HepG2 (cell line): ENCODE results near the gene ACSM2B. TPM values are rescaled to one million over a fixed set of nuclear protein-coding genes. Genes with fewer than 3 reads are reported as not detected.
A peak's percentile ranks its signal among the peaks of the same experiment; 100 is the strongest.
"Not testable (repeated sequence)": the region's sequence is repeated elsewhere in the genome, so short reads cannot be mapped to it uniquely, and the experiment has no call there.

Experiments
- ATAC-seq: fragments of 200-7000 bp; cut with Tn5 transposase; 3 replicates; pipeline ENCODE4 v1.9.1; 2020; ENCODE audit warnings: mild to moderate bottlenecking, moderate library complexity
- BruUV-seq: library from RNA; stranded (reverse); fragments of 400-500 nt; replicated peaks from 2 replicates; lab custom pipeline; 2021; lab: Mats Ljungman, UMichigan
- CTCF ChIA-PET: fragments of 300-600 bp; formaldehyde crosslinking; extraction: SDS; loops from one replicate; lab custom pipeline; 2021; ENCODE audit warnings: low total read pairs, inconsistent platforms, low intra/inter-chr PET ratio; lab: Yijun Ruan, JAX
- POLR2A ChIA-PET: fragments of 350-600 bp; sonication (Branson Sonifier 250); formaldehyde crosslinking; loops from one replicate; lab custom pipeline; 2020; ENCODE audit warnings: antibody characterized with exemption, inconsistent platforms; lab: Yijun Ruan, JAX
- DNase-seq: peaks from one replicate; pipeline ENCODE4 v3.0.0-alpha.2; 2015; ENCODE audit warnings: low spot score
- FAIRE-seq: peaks from 3 replicates; lab custom pipeline; 2011; peaks lifted over from hg19 to GRCh38; lab: Jason Lieb, UNC
- H2AFZ ChIP-seq: one replicate; pipeline ENCODE4 v1.6.1; 2011; ENCODE audit warnings: low read length, inconsistent platforms
- H3K27ac ChIP-seq: fragments of 300-600 bp; 3 replicates; pipeline ENCODE4 v1.8.0; 2011; ENCODE audit warnings: mixed run types, mild to moderate bottlenecking, mixed read lengths, low read length, inconsistent platforms; ENCODE audit not compliant: insufficient read depth; ENCODE audit errors: extremely low read length
- H3K27me3 ChIP-seq, 2 experiments: fragments of 200-600 bp in 1 of 2; 2 replicates in 1 of 2; 3 replicates in 1 of 2; pipeline versions ENCODE4 v1.6.0 to v1.8.0; 2011; ENCODE audit warnings: low read length in 2 of 2, mild to moderate bottlenecking in 2 of 2, moderate library complexity in 2 of 2, inconsistent platforms in 1 of 2; ENCODE audit not compliant: insufficient read depth in 2 of 2, control insufficient read depth in 1 of 2
- H3K36me3 ChIP-seq, 2 experiments: fragments of 200-600 bp in 1 of 2; replicated peaks in 1 of 2; 2 replicates in 1 of 2; 3 replicates in 1 of 2; pipeline versions ENCODE4 v1.5.1 to v1.8.0; 2011; ENCODE audit warnings: low read length in 2 of 2, inconsistent platforms in 1 of 2; ENCODE audit not compliant: insufficient read depth in 2 of 2, control insufficient read depth in 1 of 2
- H3K4me1 ChIP-seq: 2 replicates; pipeline ENCODE4 v1.5.1; 2012; ENCODE audit warnings: low read length, inconsistent platforms; ENCODE audit not compliant: insufficient read depth
- H3K4me2 ChIP-seq: 2 replicates; pipeline ENCODE4 v1.6.0; 2011; ENCODE audit warnings: low read depth, low read length, inconsistent platforms
- H3K4me3 ChIP-seq, 3 experiments: fragments of 200-600 bp in 1 of 3; sonication (generic), shearing (Covaris generic) in 1 of 3; replicated peaks in 1 of 3; 2 replicates each; pipeline ENCODE4 v1.5.1; 2011 to 2016; ENCODE audit warnings: low read length in 3 of 3, inconsistent platforms in 2 of 3, low read depth in 2 of 3, mild to moderate bottlenecking in 2 of 3, control low read depth in 1 of 3, mixed read lengths in 1 of 3; ENCODE audit not compliant: insufficient read depth in 1 of 3
- H3K79me2 ChIP-seq: one replicate; pipeline ENCODE4 v1.6.1; 2011; ENCODE audit warnings: low read length, inconsistent platforms; ENCODE audit not compliant: insufficient read depth
- H3K9ac ChIP-seq: 2 replicates; pipeline ENCODE4 v1.6.0; 2011; ENCODE audit warnings: mild to moderate bottlenecking, low read depth, low read length, inconsistent platforms; ENCODE audit not compliant: insufficient read depth
- H3K9me3 ChIP-seq: 2 replicates; pipeline ENCODE4 v1.5.1; 2012; ENCODE audit warnings: mild to moderate bottlenecking, low read length
- H4K20me1 ChIP-seq: 2 replicates; pipeline ENCODE4 v1.6.0; 2011; ENCODE audit warnings: inconsistent platforms, mild to moderate bottlenecking, low read length, moderate library complexity; ENCODE audit not compliant: insufficient read depth
- ATF6 ChIP-seq: sonication (generic); formaldehyde crosslinking; conservative IDR thresholded peaks from 2 replicates; pipeline ENCODE4 v1.4.0; 2020; ENCODE audit warnings: missing genetic modification reagents
- ELF4 ChIP-seq: sonication (generic); formaldehyde crosslinking; IDR thresholded peaks from 2 replicates; pipeline ENCODE4 v1.5.0; 2020; ENCODE audit warnings: missing genetic modification reagents, mild to moderate bottlenecking, moderate library complexity, borderline replicate concordance
- KDM5B ChIP-seq: sonication (generic); formaldehyde crosslinking; IDR thresholded peaks from 2 replicates; pipeline ENCODE4 v1.4.0; 2020; ENCODE audit warnings: missing genetic modification reagents, mild to moderate bottlenecking, borderline replicate concordance
- POGK ChIP-seq: sonication (generic); formaldehyde crosslinking; conservative IDR thresholded peaks from 2 replicates; pipeline ENCODE4 v1.8.0; 2022; ENCODE audit warnings: mild to moderate bottlenecking, moderate library complexity, missing genetic modification reagents
- RARG ChIP-seq: sonication (generic); formaldehyde crosslinking; IDR thresholded peaks from 2 replicates; pipeline ENCODE4 v1.4.0; 2020; ENCODE audit warnings: low read depth, mild to moderate bottlenecking, missing genetic modification reagents
- ZNF20 ChIP-seq: sonication (generic); formaldehyde crosslinking; IDR thresholded peaks from 2 replicates; pipeline ENCODE4 v1.4.0; 2020; ENCODE audit warnings: mild to moderate bottlenecking, moderate library complexity, missing genetic modification reagents
- ZNF235 ChIP-seq: sonication (generic); formaldehyde crosslinking; IDR thresholded peaks from 2 replicates; pipeline ENCODE4 v1.8.1; 2023; ENCODE audit warnings: mild to moderate bottlenecking, missing genetic modification reagents, borderline replicate concordance
- ZNF333 ChIP-seq: sonication (generic); formaldehyde crosslinking; IDR thresholded peaks from 2 replicates; pipeline ENCODE4 v1.4.0; 2020; ENCODE audit warnings: mild to moderate bottlenecking, missing genetic modification reagents, borderline replicate concordance
- ZNF678 ChIP-seq: sonication (generic); formaldehyde crosslinking; IDR thresholded peaks from 2 replicates; pipeline ENCODE4 v1.4.0; 2020; ENCODE audit warnings: mild to moderate bottlenecking, missing genetic modification reagents
- WGBS: methylation state at CpG from one replicate; pipeline ENCODE4 v1.1.6; 2017; ENCODE audit warnings: low lambda C conversion rate; 5-methylcytosine and 5-hydroxymethylcytosine counted together
- in situ Hi-C: cut with HindIII; loops from 2 replicates; pipeline ENCODE4 v1.10.0; 2017; ENCODE audit warnings: low pct_unique_long_range_greater_than_20kb; ENCODE audit not compliant: extremely low pct_ligation_motif_present
- intact Hi-C: fragments of 100-400 bp; cut with micrococcal nuclease; formaldehyde crosslinking; loops from one replicate; pipeline ENCODE4 v1.10.0; 2022; ENCODE audit not compliant: unreplicated experiment
- polyA plus RNA-seq, 8 experiments: library from polyadenylated mRNA; depleted of rRNA in 3 of 8; stranded (reverse) in 7 of 8; unstranded in 1 of 8; fragments of >200 nt; fragmentation: Illumina TruSeq in 4 of 8; extraction: Trizol in 4 of 8; gene quantifications; 2 replicates each; pipeline versions ENCODE4 v1.2.1 to v1.2.3, GENCODE V29; 2011 to 2016; ENCODE audit warnings: low read depth in 4 of 8, missing spikeins in 1 of 8, mixed read lengths in 1 of 8; ENCODE audit not compliant: insufficient read depth in 1 of 8
- total RNA-seq, 5 experiments: library from RNA; depleted of rRNA; stranded (reverse); fragments of >200 nt; fragmentation: Illumina TruSeq; extraction: Trizol; gene quantifications; 2 replicates each; pipeline ENCODE4 v1.2.3, GENCODE V29; 2016; ENCODE audit warnings: low read depth in 1 of 5
- TF ChIP-seq, protein P1 (sequence below): sonication (generic); formaldehyde crosslinking; IDR thresholded peaks from 2 replicates; pipeline ENCODE4 v1.5.0; 2020; ENCODE audit warnings: mild to moderate bottlenecking, missing genetic modification reagents, moderate library complexity
- TF ChIP-seq, protein P2 (sequence below): sonication (generic); formaldehyde crosslinking; IDR thresholded peaks from 2 replicates; pipeline ENCODE4 v1.4.0; 2020; ENCODE audit warnings: mild to moderate bottlenecking, missing genetic modification reagents
- TF ChIP-seq, protein P3 (sequence below): sonication (generic); formaldehyde crosslinking; IDR thresholded peaks from 2 replicates; pipeline ENCODE4 v1.5.1; 2020; ENCODE audit warnings: missing genetic modification reagents, mild to moderate bottlenecking, borderline replicate concordance

Gene ACSM2B
- total and polyA plus RNA-seq, 2 of the 13 experiments (the other 11 are each of a cell fraction or from before 2014, with no cell fraction given), result 22.9 to 34.0 TPM

DNA sequence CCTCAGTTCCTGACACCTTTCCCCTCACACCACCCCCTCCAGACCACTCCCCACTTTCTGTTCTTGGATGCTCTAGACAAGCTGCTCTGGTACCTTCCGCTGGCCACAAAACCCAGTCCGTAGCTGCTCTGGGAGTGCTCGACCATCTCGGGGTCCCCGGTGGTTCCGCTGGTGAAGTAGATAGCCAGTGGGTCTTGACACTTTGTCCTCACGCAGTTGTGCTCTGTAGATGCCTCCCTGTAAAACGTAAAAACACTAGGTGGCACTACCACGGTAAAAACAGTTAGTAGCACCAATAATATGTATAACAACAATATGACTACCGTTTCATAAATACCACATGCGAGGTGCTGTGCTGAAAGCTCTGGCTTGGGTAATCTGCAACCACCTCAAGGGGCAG is 26.0 kb upstream of the ACSM2B start (continued):
- TF ChIP-seq, protein P1, sequence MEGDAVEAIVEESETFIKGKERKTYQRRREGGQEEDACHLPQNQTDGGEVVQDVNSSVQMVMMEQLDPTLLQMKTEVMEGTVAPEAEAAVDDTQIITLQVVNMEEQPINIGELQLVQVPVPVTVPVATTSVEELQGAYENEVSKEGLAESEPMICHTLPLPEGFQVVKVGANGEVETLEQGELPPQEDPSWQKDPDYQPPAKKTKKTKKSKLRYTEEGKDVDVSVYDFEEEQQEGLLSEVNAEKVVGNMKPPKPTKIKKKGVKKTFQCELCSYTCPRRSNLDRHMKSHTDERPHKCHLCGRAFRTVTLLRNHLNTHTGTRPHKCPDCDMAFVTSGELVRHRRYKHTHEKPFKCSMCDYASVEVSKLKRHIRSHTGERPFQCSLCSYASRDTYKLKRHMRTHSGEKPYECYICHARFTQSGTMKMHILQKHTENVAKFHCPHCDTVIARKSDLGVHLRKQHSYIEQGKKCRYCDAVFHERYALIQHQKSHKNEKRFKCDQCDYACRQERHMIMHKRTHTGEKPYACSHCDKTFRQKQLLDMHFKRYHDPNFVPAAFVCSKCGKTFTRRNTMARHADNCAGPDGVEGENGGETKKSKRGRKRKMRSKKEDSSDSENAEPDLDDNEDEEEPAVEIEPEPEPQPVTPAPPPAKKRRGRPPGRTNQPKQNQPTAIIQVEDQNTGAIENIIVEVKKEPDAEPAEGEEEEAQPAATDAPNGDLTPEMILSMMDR, result peak; percentile 52

DNA sequence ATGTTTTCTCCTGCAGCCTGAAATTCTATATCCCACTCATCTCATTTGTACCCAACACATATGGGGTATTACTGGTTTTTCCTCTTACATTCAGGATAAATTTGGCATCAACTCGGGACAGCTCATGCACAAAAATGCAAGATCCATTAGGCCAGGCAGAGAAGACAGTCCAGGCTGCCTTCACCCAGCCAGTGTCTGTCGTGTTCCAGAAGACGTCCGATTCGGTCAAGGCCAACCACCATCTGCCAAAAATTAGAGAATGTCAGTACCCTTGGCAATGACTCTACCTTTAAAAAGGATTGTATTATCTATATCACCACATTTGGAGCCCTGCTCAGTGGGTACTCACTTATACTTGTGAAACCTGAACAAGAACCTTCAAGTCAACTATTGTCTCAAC is 23.3 kb upstream of the ACSM2B start:
- FAIRE-seq, DNase-seq, H2AFZ ChIP-seq, BruUV-seq, CTCF ChIA-PET, H4K20me1 ChIP-seq, in situ Hi-C loops, H3K9me3 ChIP-seq, H3K4me3 ChIP-seq, H3K79me2 ChIP-seq, H3K27me3 ChIP-seq, ATAC-seq, H3K36me3 ChIP-seq: not testable (repeated sequence)
- TF ChIP-seq ZNF20 (CRISPR knock-in tag) (peak; percentile 86; the same call in 1 of the 2 replicates), RARG (CRISPR knock-in tag) (0 out of 2 replicates have a peak, but pooled peaks have one; percentile 15), POGK (CRISPR knock-in tag) (0 out of 2 replicates have a peak, but pooled peaks have one; percentile 8), ZNF333 (CRISPR knock-in tag) (0 out of 2 replicates have a peak, but pooled peaks have one; percentile 15), ELF4 (CRISPR knock-in tag) (0 out of 2 replicates have a peak, but pooled peaks have one; percentile 55), ATF6 (0 out of 2 replicates have a peak, but pooled peaks have one; percentile 9), ZNF678 (peak; percentile 10; the same call in 1 of the 2 replicates), KDM5B (0 out of 2 replicates have a peak, but pooled peaks have one; percentile 2), ZNF235 (CRISPR knock-in tag) (0 out of 2 replicates have a peak, but pooled peaks have one; percentile 13)
- TF ChIP-seq, protein P2, sequence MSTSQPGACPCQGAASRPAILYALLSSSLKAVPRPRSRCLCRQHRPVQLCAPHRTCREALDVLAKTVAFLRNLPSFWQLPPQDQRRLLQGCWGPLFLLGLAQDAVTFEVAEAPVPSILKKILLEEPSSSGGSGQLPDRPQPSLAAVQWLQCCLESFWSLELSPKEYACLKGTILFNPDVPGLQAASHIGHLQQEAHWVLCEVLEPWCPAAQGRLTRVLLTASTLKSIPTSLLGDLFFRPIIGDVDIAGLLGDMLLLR (CRISPR knock-in tag), result 0 out of 2 replicates have a peak, but pooled peaks have one; percentile 16
- TF ChIP-seq, protein P3, sequence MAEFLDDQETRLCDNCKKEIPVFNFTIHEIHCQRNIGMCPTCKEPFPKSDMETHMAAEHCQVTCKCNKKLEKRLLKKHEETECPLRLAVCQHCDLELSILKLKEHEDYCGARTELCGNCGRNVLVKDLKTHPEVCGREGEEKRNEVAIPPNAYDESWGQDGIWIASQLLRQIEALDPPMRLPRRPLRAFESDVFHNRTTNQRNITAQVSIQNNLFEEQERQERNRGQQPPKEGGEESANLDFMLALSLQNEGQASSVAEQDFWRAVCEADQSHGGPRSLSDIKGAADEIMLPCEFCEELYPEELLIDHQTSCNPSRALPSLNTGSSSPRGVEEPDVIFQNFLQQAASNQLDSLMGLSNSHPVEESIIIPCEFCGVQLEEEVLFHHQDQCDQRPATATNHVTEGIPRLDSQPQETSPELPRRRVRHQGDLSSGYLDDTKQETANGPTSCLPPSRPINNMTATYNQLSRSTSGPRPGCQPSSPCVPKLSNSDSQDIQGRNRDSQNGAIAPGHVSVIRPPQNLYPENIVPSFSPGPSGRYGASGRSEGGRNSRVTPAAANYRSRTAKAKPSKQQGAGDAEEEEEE (CRISPR knock-in tag), result peak; percentile 27; the same call in 1 of the 2 replicates
- H3K4me2 ChIP-seq, result peak overlapping the region; percentile 57; the same call in 1 of the 2 replicates
- peak overlapping the region; percentile 53 for H3K9ac ChIP-seq
- intact Hi-C loops, result loop anchor here (5.0 kb wide), 1 partner anchor 78 kb away; no protein-coding TSS in a partner anchor
- H3K27ac ChIP-seq, result peak overlapping the region; percentile 91
- POLR2A ChIA-PET, result interaction anchor here (0.9 to 1.4 kb wide), 5 partner anchors 11 to 175 kb away, joined by 3 to 18 read pairs (median 3); no protein-coding TSS in a partner anchor
- WGBS, result 96% methylated on average over 5 of the region's 5 CpGs
- H3K4me1 ChIP-seq, result peaks cover 64% of the 10 kb centered on the region
